ENCODE results near the gene TSHZ2.

- no peak for TF ChIP-seq NCOR1 (IDR thresholded peaks at IDR 0.05)
- TF ChIP-seq SMARCC2 (IDR thresholded peaks at IDR 0.05; ENCODE audit: low read depth), result no peak
- TF ChIP-seq CTCF (IDR thresholded peaks at IDR 0.05 in 2 of 3, conservative IDR thresholded peaks at IDR 0.05 in 1 of 3; ENCODE audit: insufficient read depth in 2 of 3, low read depth in 1 of 3, low read length in 3 of 3), result no peak
- no peak for TF ChIP-seq NCOA1 (IDR thresholded peaks at IDR 0.05; ENCODE audit: low read depth)
- TF ChIP-seq BRD9 (IDR thresholded peaks at IDR 0.05; ENCODE audit: low read depth, partially characterized antibody), result no peak
- TF ChIP-seq ZBTB7A (IDR thresholded peaks at IDR 0.05; ENCODE audit: borderline replicate concordance, control insufficient read depth, low read depth, low read length), result no peak
- no peak for TF ChIP-seq ZNF232 (CRISPR knock-in tag; IDR thresholded peaks at IDR 0.05)
These were observed 48.2 kb downstream of the TSHZ2 start for GRCh38 chr20:53020376-53020775.
